Measurements from ENCODE around the gene MACF1. TPM values are rescaled to one million over a fixed set of nuclear protein-coding genes. Genes with fewer than 3 reads are reported as not detected.
"Not testable (repeated sequence)": the region's sequence is repeated elsewhere in the genome, so short reads cannot be mapped to it uniquely, and the experiment has no call there.

MACF1 gene, protein sequence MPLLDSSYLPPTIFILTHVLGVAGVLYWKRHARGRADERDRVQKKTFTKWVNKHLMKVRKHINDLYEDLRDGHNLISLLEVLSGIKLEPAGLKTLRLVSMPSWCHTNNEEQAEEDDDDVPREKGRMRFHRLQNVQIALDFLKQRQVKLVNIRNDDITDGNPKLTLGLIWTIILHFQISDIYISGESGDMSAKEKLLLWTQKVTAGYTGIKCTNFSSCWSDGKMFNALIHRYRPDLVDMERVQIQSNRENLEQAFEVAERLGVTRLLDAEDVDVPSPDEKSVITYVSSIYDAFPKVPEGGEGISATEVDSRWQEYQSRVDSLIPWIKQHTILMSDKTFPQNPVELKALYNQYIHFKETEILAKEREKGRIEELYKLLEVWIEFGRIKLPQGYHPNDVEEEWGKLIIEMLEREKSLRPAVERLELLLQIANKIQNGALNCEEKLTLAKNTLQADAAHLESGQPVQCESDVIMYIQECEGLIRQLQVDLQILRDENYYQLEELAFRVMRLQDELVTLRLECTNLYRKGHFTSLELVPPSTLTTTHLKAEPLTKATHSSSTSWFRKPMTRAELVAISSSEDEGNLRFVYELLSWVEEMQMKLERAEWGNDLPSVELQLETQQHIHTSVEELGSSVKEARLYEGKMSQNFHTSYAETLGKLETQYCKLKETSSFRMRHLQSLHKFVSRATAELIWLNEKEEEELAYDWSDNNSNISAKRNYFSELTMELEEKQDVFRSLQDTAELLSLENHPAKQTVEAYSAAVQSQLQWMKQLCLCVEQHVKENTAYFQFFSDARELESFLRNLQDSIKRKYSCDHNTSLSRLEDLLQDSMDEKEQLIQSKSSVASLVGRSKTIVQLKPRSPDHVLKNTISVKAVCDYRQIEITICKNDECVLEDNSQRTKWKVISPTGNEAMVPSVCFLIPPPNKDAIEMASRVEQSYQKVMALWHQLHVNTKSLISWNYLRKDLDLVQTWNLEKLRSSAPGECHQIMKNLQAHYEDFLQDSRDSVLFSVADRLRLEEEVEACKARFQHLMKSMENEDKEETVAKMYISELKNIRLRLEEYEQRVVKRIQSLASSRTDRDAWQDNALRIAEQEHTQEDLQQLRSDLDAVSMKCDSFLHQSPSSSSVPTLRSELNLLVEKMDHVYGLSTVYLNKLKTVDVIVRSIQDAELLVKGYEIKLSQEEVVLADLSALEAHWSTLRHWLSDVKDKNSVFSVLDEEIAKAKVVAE (N-terminal part only)
- total RNA-seq, result 100 to 1,000 TPM; 230 to 378 (median 300) TPM

DNA sequence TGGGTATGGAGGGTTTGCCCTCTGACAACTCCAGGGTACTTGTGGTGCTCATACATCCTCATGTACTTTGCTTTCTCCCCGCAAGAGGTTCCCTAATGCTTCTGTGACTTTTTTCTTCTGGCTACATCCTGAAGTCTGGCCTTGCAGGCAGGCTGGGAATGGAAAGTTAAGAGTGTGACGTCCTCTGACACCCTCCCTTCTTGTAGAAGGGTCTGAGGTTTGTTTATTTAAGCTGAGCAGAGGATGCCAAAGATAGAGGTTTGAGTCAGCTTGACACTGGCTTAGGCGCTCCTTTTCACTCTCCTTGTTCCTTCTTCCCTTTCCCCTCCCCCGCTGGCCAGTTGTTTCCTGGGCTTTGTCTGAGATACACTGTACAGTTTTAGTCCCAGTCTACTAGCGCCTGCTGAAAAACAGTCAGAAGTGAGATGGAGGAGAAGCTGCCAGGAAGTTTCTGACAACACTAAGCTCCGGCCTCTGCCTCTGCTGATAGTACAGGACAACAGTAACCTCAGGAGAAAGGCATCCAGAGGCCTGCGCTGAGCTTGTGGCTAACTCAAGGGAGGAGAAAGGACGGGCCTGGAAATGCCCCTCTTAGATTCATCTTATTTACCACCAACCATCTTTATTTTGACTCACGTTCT, at the start of gene MACF1:
MACF1 (plus strand) TSS at position 255 of the 641 bp plus-strand sequence; CDS start at position 583, 328 bp downstream.
- peak; percentile 75 for ATAC-seq (ENCODE audit: low FRiP score)
- TF ChIP-seq, protein P1, sequence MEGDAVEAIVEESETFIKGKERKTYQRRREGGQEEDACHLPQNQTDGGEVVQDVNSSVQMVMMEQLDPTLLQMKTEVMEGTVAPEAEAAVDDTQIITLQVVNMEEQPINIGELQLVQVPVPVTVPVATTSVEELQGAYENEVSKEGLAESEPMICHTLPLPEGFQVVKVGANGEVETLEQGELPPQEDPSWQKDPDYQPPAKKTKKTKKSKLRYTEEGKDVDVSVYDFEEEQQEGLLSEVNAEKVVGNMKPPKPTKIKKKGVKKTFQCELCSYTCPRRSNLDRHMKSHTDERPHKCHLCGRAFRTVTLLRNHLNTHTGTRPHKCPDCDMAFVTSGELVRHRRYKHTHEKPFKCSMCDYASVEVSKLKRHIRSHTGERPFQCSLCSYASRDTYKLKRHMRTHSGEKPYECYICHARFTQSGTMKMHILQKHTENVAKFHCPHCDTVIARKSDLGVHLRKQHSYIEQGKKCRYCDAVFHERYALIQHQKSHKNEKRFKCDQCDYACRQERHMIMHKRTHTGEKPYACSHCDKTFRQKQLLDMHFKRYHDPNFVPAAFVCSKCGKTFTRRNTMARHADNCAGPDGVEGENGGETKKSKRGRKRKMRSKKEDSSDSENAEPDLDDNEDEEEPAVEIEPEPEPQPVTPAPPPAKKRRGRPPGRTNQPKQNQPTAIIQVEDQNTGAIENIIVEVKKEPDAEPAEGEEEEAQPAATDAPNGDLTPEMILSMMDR (IDR thresholded peaks at IDR 0.05), result no peak
- DNase-seq (ENCODE audit: low spot score), result no peak

DNA sequence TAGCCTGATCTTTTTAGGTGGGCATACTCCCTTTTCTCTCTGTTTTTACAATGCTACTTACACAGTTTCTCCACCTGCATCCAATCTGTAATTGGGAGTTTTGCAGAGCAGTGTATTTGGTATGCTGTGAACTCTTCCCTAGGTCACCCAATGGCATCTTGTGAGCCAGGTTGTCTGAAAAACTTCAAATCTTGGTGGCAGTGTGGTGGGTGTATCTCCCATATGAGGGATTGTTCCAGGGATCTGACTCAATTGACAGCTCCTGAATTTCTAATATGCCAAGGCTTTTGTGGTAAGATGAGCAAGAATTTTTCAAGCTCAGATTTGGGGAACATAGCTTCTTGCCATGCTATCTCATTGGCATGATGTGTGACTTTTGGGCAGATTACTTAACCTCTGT, 47.2 kb upstream of the MACF1 start:
- ATAC-seq (ENCODE audit: low FRiP score) (no peak), DNase-seq (ENCODE audit: low spot score) (no peak)
- TF ChIP-seq, protein P1 (IDR thresholded peaks at IDR 0.05), result no peak

DNA sequence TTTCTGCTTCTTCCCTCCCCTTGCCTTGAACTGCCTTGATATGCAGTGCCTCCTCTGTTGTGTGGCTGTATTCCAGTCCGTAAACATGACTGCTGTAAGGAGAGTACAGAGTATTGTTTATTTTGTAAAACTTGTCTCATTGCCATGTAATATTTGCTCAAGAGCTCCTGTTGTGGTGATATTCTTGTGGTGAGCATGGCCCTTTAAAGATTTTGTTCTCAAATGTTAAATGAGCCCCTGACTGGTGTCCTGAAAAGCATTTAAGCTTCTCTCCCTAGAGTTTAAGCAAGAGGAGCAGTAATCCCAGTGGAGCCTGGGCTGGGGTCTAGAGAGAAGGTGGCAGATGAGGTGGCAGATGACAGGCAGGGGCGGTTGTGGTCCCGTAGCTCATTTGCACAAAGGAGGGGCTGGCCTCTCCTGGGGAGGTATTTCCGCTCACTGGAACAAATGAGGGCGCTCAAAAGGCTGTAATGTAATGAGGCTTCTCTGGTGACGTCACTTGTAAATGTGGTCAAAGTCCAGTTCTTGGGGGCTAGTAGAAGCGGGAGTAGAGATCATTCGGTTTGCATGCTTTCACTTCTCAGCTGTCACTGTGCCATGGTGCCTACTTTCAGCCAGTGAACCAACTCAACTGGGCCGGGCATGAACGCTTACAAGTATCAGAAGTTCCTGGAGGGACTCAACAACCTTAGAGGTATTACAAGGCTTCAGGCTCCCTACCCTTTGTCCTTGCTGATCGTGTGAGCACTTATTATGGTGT, 46.0 kb upstream of the MACF1 start:
- TF ChIP-seq, protein P1 (IDR thresholded peaks at IDR 0.05), result no peak
- no peak for ATAC-seq (ENCODE audit: low FRiP score)
- no peak for DNase-seq (ENCODE audit: low spot score)

DNA sequence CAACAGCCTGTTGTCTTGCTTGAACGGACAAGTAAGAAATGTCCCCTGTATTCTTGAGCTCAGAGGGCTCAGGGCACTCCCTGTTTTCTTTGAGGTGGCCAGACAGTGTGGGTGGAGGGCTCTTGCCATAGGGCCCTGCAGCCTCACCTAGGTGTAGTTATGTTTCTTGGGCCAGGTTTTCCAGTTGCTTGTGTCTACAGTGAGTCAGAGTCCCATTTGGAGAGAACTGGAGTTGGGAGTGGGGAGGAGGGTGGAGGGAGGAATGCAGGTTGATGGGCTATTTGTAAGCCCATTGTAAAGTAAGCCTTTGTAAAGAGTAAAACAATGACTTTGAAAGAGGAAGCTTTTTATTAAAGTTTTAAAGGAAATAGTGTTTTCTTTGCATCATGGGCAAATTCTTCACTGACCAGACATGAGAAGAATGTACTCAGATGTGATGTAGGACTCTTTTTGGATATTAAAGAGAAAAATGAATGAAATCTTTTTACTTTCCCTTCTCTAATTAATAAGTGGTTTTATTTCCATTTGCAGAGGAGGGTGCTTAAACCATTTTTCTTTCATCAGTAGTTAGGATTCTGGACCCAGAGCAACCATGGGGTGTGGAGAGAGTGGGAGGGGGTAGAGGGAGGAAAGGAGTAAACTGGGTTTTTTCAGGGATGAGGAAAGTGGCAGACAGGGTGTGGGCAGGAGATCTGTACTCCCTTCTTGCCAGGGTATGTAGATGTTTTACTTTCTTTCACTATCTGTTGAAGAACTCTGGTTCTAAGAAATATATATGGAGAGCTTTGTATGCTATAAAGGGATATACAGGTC, 45.1 kb upstream of the MACF1 start:
- no peak for ATAC-seq (ENCODE audit: low FRiP score)
- no peak for DNase-seq (ENCODE audit: low spot score)

DNA sequence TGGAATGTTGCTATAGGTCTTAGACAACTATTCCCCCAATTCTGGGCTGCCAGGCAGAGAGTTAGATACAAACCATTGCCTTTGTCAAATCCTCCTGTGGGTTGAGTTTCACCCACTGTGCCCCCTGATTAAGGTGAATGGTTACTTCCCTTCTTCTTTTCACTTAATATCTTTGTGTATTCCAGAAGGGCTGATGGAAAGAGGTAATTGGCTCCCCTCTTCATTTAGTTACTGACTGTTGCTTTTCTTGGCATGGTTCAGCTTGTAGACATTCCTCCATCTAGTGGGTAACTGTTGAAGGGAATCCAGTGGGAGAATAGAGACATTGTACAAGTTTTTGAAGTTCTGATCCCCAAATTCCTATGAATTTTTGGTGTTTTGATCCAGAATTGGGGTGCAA, 43.8 kb upstream of the MACF1 start:
- ATAC-seq (ENCODE audit: low FRiP score), result no peak
- DNase-seq (ENCODE audit: low spot score), result no peak
- TF ChIP-seq, protein P1 (IDR thresholded peaks at IDR 0.05), result no peak

More for the DNA sequence above, 45.1 kb upstream of the MACF1 start:
- TF ChIP-seq, protein P1 (IDR thresholded peaks at IDR 0.05), result no peak

DNA sequence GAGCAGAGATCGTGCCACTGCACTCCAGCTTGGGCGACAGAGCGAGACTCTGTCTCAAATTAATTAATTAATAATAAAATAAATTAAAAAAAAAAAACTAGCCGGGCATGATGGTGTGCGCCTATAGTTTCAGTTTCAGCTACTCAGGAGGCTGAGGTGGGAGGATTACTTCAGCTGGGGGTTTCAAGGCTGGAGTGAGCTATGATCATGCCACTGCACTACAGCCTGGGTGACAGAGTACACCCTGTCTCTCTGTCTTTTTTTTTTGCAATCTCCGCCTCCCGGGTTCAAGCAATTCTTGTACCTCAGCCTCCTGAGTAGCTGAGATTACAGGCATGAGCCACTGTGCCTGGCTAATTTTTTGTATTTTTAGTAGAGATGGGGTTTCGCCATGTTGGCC, 42.7 kb upstream of the MACF1 start:
- not testable (repeated sequence) for ATAC-seq (ENCODE audit: low FRiP score); DNase-seq (ENCODE audit: low spot score)
